GM21360 (cell line): ENCODE results near the gene LYPLAL1.
"Not testable (repeated sequence)": the region's sequence is repeated elsewhere in the genome, so short reads cannot be mapped to it uniquely, and the experiment has no call there.

Source experiments
- ATAC-seq: cut with Tn5 transposase; IDR thresholded peaks from one replicate; pipeline ENCODE4 v1.9.1; 2021; ENCODE audit warnings: mild to moderate bottlenecking, moderate library complexity; ENCODE audit not compliant: unreplicated experiment

The LYPLAL1 gene

DNA sequence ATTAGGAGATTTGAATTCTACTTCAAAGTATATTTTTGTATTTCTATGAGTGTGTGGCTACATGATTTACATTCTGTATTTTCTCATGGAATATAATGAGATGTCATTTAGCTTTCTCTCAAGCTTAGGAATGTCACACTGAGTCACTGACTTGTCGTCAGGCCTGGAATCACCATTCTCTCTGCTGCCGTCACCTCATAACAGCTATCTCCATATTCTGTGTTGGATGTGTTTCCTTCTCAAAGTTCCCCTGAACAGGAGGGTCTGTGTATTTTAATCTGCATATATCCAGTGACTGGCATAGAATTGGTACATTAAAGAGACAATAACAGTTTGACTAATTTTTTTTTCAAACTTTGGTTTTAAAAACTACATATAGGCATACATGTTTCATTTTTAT lies 35.9 kb downstream of the LYPLAL1 start:
- ATAC-seq, result no peak

DNA sequence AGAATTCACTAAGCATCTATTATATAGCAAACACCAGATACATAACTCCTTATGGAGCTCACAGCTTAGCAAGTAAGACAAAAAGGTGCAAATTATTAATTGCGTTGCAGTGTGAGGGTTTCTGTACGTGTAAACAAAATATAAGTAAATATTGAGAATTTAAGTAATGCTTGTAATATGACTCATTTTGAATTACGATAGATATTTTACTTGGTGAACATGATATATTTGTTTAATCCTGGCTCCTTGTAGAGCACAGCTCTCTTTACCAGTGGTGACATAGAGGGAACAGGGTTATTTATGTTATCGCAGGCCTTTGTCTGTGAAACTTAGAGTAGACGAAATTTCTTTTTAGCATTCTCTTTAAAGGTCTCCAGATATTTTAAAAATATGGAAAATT lies 36.4 kb downstream of the LYPLAL1 start:
- ATAC-seq, result no peak

DNA sequence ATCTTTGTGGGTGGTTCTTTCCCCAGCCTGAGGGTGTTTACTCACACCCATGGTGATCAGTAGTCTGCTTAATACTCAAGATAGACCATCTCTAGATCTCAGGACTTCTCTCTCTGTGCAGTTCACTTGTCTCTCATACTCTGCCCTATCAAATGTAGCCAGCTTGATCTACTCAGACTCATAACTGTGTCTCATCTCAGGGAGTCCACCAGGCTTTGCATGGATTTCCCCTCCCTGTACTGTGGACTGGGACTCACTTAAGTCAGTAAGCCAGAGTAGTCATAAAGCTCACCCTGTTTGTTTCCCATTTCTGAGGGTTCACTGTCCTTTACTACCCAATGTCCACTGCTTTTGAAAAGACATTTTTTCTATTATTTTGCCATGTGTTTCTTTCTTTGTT lies 41.8 kb downstream of the LYPLAL1 start:
- no peak for ATAC-seq

DNA sequence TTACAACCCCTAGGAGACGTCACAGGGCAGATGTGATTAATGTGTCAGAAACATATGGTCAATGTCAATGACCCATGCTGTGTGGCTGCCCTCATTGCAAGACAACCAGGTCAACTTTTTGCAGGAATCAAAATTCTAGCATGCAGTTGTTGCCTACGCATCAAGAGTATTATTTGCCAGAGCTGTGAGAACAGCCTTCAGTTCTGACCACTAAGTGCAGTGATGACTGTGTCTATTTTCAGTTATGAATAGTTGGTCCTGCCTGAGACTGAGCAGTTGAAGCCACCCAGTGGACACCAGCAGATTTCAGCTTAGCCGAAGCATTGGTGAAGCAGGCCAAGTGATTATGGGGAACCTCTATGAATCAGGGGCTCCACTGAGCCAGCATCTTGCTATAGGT lies 47.3 kb downstream of the LYPLAL1 start:
- ATAC-seq, result peak; percentile 81

DNA sequence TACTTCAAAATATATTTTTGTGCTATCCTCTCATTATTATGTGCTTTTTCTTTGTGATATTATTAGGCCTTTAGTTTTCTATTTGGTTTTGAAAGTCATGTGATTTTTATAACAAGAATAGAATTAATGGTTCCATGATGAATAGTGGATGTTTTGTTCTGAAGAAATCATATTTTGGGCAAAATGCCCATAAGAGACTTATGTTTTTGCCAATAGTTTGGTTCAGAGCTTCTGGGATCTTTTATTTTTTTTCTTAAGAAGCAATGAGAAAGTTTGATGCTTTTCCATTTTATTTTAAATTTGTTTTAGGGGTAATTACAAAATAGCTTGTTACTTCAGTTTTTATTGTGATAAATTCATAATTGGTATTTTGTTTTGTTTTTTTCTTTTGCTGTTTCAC lies 49.8 kb downstream of the LYPLAL1 start:
- ATAC-seq, result no peak

DNA sequence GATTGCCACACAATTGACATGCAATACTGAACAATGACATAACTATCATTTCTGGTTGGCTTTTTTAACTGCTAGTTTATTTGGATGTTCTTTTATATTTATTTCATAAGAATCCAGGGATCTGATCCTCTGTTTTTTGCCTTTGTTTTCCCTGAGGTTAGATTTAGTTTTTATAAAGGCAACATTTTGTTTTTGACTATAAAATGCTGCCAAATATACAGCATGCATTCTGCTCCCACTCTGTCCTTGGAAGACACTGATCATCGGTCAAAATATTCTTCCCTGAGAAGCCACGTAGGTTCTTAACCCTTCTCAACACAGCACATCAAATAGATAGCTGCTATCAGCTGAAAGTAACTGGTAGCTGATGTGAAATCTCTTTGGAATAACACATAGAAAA lies 52.5 kb downstream of the LYPLAL1 start:
- ATAC-seq, result no peak

DNA sequence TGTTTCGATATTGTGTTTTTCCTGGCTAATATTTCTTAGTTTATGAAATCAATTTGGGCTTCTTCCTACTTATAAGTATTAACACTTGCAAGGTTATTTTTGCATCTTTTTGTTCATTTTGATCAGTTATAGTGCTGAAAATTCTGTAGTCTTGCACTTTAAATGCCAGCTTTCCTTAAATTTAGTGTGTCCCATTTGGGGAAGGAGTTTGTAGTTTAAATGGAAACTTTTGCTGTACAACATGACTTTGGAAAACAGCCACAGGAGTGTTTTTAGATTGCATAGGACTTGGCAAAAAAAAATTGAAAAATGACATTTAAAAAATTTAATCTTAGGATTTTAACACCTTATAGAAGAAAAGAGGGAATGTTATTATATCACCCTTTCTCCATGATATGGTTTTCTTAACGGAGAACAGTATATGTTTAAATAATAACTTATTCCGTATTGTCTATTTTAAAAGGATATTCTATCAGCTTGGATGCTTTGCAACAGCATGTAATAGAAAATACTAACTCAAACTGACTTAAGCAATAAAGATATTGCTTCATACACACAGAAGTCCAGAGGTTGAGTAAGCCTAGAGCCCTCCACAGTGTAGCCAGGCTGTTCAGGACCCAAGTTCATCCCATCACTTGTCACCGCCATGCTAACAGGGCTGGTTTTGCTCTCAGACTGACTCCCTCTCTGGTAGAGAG lies 53.8 kb downstream of the LYPLAL1 start:
- ATAC-seq, result no peak

DNA sequence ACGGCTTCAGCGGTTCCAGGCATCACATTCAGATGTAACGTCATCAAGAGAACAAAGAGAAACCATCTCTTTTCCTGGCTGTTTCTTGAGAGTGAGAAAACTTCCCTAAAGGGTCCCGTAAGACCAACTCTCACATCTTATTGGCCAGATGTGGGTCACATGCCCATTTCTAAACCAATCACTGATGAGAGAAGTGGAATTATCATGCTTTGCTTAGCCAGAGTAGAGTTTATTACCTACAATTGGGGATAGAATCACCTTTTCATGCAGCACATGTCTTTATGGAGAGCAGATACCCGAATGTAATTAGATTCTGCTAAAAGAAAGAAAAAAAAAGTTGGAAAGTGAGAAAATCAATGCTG lies 54.4 kb downstream of the LYPLAL1 start:
- ATAC-seq, result no peak

DNA sequence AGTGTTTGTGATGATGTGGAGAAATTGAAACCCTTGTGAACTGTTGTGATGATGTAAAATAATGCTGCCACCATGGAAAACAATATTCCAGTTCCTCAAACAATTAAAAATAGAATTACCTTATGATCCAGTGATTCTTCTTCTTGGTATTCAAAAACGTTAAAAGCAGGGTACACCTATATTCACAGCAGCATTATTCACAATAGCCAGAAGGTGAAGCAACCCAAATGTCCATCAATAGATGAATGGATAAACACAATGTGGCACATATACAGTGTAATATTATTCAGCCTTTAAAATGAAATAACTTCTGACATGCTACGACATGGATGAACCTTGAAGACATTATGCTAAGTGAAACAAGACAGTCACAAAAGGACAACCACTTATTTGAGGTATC lies 59.2 kb downstream of the LYPLAL1 start:
- no peak for ATAC-seq

DNA sequence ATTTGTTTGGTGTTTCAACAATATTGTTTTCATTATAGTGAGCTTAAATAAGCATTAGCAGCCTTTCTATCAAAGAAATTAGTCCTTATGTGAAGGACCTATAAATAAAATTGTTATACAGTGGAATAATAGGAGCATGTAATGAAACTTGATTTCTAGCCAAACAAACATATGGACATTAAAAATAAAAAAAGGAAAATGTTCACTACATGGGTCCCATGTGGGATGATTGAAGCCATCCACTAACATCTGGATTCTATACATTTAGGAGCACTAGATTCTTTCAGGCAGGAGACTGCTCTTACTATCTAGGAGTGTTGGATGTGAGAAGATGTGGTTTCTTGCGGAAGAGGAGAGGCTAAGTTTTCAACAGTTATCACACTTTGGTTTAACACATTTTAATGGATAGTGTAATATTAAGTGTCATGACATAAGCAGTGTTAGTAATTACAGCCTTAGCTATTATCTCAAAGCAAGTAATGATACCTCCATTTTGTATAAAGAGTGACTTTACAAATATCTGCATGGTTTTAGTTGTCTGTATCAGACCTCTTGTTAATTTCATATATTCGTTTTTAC lies 62.3 kb downstream of the LYPLAL1 start:
- ATAC-seq, result no peak

DNA sequence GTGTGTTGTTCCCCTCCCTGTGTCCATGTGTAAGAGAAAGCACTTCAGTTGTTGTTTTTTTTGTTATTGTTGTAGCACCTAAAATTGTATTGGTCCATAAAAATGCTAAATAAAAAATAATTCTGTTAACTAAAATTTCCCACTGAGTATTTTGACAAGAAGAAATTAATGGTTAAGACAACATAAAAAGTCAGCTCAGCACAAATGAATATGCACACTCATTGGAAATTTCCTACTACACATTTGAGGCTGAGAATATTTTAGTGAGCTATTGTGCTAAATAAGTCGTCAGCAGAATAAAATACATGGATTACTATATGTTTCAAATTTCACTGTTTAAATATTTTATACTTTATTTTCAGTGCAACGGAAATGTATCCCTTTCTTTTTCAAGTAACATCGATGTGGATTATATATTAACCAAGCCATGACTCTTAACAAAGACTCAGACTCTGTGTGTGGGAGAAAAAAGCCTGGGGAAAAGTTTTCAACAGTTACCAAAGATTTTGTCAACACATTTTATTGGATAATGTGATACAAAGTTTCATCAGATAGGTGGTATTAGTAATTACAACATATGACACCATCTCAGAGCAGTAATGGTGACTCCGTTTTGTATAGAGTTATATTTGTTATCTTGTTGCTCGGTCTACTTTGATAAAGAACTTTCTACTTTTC lies 63.4 kb downstream of the LYPLAL1 start:
- ATAC-seq, result no peak

DNA sequence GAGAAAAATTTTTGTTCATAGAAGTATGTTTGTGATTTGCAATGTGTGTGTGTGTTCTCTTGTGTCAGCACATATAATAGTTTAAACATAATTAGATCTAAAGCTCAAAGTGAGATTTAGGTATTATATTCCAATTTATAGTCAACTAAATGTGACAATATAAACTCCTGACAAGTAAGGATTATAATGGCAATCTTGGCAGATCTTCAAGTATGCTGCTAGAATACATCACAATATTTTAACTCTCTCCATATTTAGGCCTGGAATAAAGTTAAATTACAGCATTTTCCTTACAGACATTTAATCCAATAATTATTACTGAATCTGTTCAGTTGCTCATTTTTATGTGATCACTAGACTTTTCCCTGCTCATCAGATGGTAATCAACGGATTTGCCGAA lies 65.8 kb downstream of the LYPLAL1 start:
- no peak for ATAC-seq

DNA sequence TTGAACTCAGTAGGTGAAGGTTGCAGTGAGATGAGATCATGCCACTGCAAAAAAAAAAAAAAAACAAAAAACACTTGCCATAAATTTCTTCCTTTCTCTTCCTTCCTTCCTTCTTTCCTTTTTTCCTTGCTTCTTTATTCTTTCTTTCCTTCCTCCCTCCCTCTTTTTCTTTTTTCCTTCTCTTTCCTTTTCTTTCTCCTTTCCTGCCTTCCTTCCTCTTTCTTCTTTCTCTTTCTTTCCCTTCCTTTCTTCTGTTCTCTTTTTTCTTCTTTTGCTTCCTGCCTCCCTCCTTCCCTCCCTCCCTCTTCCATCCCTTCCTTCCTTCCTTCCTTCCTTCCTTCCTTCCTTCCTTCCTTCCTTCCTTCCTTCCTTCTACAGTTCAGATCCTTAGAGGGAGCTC lies 71.2 kb downstream of the LYPLAL1 start:
- ATAC-seq, result no peak

DNA sequence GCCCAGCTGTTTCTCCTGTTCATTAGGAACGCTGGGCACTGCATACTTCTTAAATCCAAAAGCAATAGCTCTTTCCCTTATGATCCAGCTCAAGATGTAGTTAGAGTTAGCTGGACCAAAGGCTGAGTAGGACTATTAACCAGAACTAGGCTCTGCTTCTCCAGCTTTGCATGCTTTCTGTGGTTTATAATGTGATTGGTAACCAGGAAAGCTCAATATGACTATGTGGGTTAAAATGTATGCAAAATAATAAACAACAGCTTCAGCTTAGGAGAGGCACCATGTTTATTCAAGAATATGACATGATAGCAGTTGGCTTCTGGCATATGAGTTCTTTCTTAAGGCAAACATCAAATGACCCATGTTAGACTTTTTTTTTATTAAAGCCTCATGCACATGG lies 73.8 kb downstream of the LYPLAL1 start:
- ATAC-seq, result no peak

DNA sequence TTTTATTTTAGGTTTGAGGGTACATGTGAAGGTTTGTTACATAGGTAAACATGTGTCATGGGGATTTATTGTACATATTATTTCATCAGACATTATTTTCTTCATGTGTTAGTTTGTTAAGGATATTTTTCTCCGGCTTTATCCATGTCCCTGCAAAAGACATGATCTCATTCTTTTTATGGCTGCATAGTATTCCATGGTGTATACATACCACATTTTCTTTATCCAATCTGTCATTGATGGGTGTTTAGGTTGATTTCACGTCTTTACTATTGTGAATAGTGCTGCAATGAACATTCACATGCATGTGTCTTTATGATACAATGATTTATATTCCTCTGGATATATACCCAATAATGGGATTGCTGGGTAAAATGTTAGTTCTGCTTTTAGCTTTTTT lies 76.8 kb downstream of the LYPLAL1 start:
- ATAC-seq, result not testable (repeated sequence)

DNA sequence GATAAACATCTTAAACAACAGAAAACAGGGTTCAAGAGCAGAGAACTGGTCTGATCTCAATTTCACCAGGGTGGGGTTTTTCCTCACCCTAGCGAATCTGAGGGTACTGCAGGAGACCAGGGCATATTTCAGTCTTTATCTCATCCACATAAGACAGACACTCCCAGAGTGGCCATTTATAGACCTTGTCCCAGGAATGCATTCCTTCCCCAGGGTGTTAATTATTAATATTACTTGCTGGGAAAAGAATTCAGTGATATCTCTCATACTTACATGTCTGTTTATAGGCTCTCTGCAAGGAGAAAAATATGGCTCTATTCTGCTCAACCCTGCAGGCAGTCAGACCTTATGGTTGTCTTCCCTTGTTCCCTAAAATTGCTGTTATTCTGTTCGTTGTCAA lies 84.1 kb downstream of the LYPLAL1 start:
- no peak for ATAC-seq

DNA sequence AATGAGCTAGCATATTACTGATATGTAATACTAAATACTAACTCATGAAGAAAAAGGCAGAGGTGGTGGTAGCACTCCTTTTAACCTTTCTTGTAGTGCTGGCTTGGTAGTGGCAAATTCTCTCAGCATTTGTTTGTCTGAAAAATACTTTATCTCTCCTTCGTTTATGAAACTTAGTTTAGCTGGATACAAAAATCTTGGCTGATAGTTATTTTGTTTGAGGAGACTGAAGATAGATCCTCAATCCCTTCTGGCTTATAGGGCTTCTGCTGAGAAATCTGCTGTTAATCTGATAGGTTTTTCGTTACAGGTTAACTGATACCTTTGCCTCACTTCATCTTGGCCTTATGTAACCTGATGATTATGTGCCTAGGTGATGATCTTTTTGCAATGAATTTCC lies 87.8 kb downstream of the LYPLAL1 start:
- no peak for ATAC-seq
